Hippocampal formation (tissue), 2 donors: ENCODE data around the gene MRPL23.
"Not testable (repeated sequence)": the region's sequence is repeated elsewhere in the genome, so short reads cannot be mapped to it uniquely, and the experiment has no call there.

Experiments
- DNase-seq, 2 donors: peaks; one replicate each; lab custom pipeline; 2025; lab: John Stamatoyannopoulos, UW

The MRPL23 gene

DNA sequence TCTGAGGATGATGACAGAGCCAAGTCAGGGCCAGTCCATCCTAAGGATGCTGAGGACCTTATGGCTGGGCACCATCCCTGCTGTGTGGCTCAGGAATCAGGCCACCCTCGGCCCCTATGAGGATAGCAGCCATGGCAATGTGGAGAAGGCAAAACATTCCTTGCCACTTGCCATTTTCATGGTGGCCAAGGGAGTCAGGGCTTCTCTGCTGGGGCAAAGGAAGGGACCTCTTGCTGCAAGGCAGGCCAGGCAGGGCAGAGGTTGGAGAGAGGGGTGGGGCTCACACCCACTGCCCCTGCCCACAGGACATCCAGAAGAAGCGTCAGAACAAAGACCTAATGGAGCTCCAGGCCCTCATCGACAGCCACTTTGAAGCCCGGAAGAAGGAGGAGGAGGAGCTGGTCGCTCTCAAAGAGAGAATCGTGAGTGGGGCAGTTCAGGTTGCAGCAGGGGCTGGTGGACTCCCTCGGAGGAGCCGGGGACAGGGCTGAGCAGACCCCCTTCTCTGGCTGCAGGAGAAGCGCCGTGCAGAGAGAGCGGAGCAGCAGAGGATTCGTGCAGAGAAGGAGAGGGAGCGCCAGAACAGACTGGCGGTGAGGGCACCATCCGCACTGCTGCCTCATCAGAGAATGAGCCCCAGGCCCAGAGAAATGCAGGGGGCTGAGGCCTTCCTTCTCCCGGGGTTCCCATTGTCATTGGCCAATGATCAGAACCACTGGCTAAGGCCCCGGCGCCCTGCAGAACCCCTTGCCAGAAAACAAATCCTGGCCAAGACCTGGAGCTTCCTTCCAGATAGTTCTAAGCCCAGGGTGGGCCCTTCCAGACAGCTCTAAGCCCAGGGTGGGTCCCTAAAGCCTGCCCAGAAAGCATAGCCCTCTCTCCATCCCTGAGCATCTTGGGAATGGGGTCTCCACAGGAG lies 13.5 kb upstream of the MRPL23 start:
- DNase-seq = no peak

DNA sequence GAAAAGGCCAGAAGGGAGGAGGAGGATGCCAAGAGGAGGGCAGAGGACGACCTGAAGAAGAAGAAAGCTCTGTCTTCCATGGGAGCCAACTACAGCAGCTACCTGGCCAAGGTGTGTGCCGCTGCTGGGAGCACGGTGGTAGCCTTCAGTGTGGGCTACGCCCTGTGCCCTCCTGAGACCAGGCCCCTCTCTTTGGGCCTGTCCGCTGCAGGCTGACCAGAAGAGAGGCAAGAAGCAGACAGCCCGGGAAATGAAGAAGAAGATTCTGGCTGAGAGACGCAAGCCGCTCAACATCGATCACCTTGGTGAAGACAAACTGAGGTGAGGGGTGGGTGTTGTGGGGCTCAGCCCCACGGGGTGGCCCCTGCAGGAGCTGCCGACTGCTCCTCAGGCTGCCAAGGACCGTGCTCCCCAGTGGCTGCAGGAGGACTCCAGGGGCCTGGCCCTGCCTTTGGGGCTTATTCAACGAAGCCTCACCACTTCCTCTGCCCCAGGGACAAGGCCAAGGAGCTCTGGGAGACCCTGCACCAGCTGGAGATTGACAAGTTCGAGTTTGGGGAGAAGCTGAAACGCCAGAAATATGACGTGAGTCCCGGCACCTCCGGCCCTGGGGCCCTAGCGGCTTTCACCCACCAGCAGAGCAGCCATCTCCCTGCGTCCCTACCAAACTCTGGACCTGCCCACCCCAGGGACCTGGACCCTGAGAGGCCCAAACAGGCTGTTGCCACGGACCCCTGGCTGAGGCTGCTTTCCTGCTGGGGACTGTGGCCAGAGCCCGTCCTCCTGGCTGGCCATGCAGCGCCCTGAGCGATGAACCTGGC lies 12.6 kb upstream of the MRPL23 start:
- DNase-seq = no peak

DNA sequence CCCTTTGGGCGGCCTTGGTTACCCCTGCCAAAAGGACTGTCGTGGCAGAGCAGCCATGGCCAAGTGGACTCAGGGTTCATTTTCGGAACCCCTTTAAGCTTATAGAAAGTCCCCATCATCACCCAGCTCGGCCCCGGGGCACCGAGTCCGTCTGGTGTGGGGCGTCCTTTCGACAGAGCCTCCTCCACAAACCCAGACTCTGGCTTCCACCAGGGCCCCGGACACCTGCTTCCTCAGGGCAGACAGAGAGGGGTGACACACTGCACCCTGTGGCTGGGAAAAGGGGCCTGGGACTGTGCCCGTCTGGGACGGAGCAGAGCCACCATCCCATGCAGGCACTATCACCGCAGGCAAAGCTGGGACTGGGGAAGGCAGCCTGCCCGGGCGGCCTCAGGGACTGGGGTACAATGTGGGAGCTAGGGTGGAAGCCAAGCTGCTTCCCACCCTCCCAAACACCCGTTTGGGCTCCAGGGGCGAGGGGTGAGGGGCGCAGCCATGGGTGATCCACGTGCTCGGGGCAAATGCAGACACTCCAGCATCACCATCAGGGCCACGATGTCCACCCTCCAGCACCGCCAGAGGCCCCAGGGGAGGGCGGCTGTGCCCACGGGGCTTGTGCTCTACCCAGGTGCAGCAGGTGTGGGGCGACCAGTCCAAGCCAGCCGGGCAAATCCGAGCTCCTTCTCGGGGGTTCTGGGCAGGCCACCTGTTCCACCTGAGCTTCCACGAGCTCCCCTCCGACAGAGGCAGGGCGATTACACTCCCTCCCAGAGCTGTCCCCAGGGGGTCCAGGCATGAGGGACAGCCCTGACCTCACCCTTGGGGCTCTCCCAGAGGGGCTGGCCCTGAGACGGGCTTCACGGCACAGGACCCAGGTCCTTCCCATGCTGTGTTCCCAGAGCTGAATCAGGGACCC lies 11.7 kb upstream of the MRPL23 start:
- DNase-seq = no peak

DNA sequence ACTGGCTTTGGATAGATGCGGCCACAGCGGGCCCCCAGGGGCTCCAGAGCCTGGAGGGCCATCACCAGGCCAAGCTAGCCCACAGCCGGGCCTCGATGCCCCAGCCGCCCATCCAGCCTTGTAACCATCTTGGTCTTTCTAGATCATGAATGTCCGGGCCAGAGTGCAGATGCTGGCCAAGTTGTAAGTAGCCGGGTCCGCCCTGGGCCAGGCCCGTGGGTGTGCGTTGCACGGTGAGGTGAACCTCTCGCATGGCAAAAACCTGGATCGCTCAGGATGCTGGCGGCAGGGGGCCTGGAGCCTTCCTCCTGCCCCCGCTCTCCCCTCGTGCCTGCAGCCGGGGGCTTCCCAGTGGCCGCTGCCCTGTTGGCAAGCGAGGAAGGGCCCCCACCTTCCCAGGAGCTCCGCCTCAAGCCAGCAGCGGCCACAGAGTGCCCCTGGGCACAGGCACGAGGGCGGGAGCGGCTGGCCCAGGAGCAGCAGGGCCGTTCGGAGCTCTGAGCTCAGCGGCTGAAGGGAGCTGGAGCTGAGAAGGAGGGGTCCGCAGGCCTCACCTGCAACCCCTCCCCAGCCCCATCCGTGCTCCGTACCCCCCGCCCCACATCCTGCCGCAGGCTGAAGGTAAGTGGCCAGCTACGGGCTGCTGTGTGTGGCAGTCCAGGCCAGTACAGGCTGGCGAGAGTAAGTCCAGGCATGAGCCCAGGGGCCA lies 10.9 kb upstream of the MRPL23 start:
- DNase-seq = no peak

DNA sequence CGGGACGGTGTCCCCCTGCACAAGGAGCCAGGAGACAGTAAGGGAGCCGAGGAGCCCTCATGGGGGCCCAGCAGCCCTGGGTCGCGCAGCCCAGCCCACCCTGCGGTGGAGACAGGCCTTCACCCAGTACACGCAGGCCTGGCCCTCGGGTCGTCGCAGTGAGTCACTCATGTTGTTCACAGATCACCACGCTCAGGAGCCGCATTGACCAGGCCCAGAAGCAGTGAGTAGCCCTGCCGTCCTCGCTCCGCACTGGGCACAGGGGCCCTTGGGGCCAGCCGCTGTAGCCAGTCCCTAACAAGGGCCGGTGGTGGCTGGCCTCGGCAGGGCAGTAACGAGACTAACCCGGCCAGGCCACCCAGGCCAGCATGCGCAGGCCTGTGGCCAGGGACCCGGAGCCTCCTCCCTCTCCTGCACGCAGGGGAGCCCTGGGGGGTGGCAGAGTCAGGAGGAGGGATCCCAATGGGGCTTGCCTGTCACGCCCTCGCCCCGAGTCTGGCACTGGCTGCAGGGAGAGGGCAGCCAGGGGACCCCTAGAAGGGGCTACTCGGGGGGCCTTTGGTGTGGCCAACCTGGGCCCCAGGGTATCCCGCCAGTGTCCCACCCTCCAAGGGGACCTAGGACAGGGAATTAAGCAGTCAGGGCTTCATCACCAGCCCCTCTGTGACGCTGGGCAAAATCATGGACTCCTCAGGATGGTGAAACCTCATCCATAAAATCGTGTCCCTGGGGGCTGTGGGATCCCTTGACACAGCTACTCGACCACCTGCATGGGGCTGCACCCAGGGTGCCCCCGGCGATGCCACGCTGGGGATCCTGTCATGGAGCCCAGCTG lies 10.1 kb upstream of the MRPL23 start:
- DNase-seq = no peak

DNA sequence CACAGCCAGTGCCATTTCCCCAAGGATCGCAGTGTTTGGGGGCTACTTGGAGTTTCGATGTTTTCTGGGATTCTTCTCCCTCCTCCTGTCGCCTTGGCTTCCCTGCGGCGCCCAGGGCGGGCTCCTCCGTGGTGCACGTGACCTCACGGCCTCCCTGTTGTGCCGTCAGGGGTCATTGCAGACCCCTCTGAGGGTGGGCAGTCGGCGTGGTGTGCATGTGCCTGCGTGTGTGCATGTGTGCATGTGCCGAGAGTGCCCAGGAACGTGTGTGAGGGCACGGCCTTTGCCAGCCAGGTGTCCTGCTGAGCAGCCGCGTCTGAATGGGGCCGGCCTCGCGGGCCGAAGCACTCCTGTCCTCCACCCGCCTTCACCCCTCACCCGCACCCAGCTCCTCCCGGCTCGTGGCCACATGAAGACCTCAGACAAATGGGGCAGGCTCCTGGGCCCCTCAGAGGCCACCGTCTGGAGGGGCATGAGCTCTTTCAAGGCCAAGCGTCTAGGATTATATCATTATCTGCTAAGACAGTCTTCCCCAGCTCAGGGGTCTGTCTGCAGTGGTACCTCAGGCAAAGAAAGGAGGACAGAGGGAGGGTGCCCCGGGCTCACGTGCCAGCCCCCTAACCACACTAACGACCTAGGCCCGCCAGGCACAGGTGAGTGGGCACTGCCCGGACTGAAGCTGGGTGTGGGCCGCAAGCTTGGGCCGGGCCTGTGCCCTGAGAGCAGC lies 9.4 kb upstream of the MRPL23 start:
- DNase-seq = no peak

DNA sequence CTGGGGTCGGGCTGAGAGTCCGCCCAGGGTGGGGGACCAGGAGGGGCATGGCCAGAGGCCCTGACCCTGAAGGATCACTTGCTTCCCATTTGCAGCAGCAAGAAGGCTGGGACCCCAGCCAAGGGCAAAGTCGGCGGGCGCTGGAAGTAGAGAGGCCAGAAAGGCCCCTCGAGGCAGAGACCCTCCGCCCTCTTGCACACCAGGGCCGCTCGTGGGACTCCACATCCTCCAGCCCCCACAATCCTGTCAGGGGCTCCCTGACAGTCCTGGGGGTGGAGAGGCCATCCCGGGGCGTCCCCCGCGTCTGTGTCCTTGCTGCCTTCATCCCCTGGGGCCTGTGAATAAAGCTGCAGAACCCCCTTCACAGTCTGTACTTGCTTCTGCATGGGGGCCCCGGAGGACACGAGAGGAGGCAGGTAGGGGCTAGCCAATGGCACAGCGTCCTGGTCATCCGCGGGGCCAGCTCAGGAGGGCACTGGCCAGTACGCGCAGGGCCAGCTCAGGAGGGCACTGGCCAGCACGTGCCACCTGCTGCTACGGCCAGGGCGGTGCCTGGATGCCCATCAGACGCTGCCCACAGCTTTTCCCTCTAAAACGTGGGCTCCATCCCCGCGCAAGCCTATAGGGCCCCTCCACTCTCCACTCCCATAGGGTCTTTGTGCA lies 8.7 kb upstream of the MRPL23 start:
- no peak for DNase-seq

DNA sequence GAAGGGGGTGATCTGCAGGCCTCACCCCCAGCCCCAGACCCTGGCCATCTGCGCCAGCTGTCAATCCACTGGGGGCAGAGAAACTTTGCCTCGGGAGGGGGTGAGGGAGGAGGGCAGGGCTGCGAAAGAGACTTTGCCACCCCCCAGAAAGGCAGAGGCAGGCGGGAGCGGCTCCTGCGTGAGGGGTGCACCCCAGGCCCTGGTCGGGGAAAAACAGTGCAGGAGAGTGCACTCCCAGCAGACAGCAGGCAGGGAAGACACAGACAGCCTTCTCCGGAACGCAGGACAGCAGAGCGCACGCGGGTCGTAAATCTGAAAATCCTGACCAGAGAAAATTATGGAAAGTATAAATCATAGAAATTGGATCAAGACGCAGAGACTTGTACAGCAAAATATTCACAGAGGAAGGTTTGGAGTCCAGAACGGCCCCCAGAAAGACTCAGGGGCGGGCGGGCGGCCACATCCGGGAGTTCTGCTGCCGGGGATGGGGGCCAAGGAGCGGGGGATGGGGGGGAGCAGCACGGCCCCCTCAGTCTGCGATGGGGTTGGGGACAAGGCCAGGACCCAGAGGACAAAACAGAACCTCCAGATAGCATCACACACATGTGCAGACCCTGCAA lies 8.0 kb upstream of the MRPL23 start:
- no peak for DNase-seq

DNA sequence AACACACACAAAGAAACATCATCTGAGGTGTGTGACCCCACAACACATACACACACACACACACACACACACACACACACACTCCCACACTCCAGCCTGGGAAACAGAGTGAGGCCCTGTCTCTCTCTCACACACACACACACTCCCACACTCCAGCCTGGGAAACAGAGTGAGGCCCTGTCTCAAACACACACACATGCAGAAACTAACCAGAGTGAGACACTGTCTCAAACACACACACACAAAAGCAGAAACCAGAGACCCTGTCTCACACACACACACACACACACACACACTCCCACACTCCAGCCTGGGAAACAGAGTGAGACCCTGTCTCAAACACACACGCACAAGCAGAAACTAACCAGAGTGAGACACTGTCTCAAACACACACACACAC lies 7.3 kb upstream of the MRPL23 start:
- DNase-seq = not testable (repeated sequence)

DNA sequence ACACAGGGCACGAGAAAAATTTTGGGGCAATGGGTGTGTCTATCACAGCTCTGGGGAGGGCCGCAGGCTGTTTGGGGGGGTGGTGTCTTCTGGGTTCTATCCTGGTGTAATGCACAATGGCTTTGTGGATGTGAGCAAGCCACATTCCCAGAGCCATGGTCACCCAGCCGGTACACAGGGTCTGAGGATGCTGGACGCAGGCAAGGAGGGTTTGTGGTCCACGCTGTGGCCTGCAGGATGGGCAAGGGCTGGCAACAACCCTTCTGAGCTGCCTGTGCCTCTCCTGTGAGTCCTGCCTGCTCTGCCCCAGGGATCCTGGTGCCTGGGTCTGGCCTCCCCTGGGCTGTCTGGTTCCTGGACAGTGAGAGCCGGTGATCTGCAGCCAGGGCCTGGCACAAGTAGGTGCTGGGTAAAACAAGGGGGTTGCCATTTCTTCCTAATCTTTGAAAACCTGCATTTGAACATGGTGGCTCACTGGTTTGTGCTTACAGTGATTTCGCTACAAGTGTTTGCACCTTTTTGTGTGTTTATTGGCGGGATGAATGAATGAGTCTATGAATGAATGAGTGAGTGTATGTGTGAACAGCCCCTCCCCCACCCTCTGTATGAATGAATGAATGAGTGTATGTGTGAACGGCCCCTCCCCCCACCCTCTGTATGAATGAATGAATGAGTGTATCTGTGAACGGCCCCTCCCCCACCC lies 4.4 kb upstream of the MRPL23 start:
- no peak for DNase-seq

DNA sequence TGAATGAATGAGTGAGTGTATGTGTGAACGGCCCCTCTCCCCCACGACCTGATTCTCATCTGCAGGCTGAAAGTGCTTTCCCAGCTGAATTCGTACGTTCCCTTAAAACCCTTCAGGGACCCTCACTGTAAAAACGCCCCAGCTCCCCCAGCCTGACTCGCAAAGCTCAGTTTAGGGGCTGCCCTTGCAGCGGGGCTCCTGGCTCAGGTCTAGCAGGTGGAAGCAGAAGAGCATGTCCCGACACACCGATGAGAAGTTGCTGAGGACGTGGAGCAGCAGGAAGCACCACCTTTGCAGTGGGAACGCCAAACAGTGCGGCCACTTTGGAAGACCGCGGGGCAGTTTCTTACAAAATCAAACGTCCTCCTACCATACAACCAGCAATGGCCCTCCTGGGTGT lies 3.6 kb upstream of the MRPL23 start:
- no peak for DNase-seq

DNA sequence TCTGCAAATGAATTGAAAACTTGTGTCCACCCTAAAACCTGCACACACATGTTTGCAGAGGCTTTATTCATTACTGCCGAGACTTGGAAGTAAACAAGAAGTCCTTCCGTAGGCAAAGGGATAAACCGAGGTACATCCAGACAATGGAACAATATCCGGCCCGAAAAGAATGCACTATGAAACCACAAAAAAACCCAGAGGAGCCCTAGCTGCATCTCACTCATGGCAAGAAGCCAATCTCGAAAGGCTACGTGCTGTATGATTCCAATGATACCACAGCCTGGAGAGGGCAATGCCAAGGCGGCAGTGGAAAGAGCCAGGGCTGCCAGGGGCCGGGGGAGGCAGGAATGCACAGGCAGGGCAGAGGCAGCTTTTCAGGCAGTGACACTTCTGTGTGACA lies 3.2 kb upstream of the MRPL23 start:
- no peak for DNase-seq

DNA sequence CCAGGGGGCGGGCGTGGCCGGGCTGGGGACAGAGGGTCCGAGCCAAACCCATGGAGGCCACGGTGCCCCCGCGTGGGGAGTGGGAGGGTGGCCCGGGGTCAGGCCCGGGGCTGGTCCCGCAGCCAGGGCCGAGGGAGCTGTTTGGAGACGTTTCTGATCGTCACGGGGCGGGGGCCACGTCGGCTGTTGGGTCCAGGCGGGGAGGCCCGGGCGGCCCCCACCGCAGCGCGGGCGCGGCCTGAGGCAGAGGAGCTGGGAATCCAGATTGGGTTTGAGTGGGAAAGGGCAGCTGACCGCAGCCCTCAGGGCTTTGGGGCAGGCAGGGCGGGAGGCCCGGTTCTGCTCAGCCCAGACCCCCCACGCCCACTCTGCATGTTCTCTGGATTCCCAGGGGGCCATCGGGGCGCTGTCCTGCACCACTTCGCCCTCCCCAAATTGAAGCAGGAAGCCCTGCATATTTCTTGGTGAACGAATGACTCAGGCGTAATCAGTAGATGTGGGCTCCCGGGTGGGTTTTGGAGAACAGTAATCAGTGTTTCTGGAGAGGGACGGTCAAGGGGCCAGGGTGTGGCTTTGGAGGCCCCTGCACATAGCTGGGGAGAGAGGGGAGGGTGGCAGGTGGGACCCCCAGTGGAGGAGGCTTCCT lies 583 bp downstream of the MRPL23 start:
- DNase-seq = no peak

DNA sequence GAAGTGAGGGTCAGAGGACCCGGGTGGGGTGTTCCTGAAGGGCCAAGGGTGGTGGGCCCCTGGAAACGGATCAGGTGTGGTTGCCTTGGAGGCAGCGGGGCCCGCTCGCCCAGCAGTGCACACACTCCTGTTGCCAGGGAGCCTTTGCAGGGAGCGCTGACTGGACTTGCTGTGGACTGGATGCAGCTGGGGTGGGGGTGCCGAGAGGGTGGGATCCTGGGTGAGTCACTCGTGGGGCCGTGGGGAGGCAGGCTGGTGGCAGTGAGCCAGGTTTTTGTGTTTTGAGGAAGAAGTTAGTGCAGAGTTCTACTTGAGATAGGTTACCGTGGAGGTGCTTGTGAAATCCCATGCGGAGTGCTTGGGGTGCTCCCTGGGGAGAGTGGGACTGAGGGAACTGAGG lies 1.3 kb downstream of the MRPL23 start:
- DNase-seq = no peak

DNA sequence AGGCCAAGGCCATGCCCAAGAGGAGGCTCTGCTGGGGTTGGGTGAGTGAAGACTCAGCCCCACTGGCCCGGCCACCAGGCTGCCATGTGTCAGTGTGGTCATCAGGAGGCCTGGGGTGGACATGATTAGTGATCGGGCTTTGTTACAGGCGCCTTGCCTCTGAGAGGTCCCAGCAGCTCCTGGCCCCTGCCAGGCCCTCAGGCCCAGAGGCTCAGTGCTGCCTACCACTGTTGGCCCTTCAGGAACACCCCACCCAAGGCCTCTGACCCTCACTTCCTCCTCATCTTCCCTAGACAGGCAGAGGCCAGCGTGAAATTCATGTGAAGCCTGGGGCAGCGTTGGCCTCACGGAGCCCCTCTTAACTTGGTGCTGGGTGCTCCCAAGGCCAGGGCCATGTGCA lies 2.2 kb downstream of the MRPL23 start:
- no peak for DNase-seq

DNA sequence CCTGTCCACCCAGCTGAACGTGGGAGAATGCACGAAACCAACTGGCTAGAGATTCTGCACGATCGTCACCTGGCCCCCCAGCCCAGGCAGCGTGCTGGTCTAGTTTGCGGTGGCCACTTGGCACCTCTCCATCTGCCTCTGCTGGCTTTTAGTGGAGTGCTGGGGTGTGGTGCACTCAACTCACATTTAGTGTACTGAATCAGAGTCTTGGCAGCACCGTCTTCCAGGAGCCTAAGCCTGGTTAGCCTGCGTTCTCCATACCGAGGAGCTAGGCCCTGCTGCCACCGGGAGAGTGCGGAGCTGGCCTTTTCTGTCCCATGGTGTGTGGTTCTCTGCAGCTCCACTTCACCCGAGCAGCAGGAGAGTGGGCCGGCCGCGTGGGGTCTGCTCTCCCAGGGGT lies 2.8 kb downstream of the MRPL23 start:
- DNase-seq = no peak

DNA sequence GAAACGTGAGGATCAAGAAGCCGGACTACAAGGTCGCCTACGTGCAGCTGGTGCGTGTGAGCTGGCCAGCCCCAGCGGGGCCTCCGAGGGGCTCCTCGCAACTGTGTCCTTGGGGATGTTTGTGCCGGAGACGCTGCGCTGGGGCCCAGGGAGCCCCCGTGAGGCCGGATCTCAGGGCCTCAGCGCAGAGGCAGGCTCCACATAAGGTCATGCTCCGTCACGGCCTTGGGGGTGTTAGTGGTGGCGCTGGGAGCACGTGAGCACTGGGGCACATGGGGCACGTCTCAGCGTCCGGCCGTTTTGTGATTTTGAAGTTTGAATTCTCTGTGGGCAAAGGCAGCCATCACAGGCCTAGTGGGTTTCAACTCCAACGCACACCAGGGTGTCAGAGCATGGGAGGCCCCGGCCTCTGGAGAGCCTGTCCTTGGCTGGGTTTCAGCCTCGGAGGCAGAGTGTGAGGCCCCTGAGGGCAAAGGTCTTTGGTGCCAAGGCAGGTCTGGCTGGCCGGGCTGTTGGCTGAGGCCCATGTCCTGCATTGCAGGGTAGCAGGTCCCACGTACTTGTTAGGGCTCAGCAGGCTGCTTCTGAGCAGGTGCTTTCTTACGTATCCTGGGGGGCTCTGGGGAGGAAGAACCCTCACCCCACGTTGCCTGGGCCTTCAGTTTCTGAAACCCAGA lies 5.8 kb downstream of the MRPL23 start:
- DNase-seq = no peak
